Measurements from ENCODE around the gene CLN5.

The CLN5 gene

DNA sequence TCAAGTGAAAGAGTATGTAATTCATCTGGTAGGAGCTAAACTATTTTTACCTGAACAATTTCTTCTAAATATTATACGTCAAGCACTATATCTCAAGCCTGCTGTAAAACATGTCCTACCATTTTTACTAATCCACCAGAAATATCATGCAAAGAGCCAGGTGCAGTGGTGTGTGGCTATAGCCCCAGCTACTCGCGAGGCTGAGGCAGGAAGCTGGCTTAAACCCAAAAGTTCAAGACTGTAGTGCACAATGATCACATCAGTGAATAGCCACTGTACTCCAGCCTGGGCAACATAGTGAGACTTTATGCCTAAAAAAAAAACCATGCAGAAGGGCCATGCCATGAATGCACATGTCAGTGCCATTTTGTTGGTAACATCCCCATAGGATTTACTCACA, 20.7 kb upstream of the CLN5 start:
- H2AFZ ChIP-seq (ENCODE audit: low read depth, low read length) = no peak overlapping the region
- H3K9me3 ChIP-seq (ENCODE audit: insufficient read depth, low read length) = no peaks in the 10 kb centered on the region
- no peak for TF ChIP-seq EZH2phosphoT487 (IDR thresholded peaks at IDR 0.05; ENCODE audit: low read depth)
- H3K36me3 ChIP-seq (replicated peaks; ENCODE audit: low read depth, low read length) = no peaks in the 10 kb centered on the region
- H4K20me1 ChIP-seq (ENCODE audit: insufficient read depth, low read length) = no peaks in the 10 kb centered on the region
- H3K4me2 ChIP-seq (ENCODE audit: low read length) = no peak overlapping the region
- no peak overlapping the region for H3K27ac ChIP-seq (ENCODE audit: low read length)
- H3K4me1 ChIP-seq (ENCODE audit: low read length) = no peaks in the 10 kb centered on the region
- H3K4me3 ChIP-seq (ENCODE audit: low read length) = no peak overlapping the region
- no peaks in the 10 kb centered on the region for H3K79me2 ChIP-seq (ENCODE audit: low read length)
- no peak overlapping the region for H3K9ac ChIP-seq (ENCODE audit: low read length)
- 0 out of 2 replicates have a peak, but pooled peaks cover 3% of the 10 kb centered on the region for H3K27me3 ChIP-seq (ENCODE audit: low read depth, low read length)

DNA sequence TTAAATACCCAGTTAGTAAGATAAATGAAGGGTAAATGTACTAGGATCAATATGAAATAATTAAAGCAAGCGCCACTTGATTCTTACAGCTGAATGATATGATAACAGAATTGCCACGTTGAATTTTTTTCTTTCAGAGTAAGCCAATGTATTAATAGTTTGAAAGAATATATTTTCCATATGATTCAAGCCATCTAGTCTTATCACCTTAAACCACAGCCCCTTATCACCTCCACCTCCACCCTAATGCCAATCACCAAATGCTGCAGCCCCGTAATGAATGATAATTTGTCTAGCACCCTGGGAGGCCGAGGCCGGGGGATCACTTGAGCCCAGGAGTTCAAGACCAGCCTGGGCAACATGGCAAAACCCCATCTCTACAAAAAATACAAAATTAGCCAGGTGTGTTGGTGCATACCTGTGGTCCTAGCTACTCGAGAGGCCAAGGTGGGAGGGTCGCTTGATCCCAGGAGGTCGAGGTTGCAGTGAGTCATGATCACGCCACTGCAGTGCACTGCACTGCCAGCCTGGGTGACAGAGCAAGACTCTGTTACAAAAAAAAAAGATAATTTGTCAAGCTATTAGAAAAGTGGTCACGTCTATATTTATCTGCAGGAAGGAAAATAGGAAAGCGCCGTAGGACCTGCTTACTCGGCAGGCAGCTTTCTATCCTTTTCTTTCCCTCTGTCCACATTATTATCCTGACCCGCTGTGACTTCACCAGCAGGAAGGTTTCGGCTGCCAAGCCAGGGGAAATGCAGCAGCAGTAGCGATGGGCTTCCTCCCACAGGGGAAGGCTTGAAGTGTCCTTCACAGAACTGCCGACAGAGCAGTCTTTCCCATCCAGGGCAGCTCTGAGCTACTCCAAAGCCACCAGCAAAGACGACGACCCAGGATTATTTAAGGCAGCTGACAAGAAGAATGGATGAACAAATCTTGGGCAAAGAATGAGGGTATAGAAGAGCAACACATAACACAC, 19.7 kb upstream of the CLN5 start:
- Histone ChIP-seq H4K20me1 (ENCODE audit: insufficient read depth, low read length) (no peaks in the 10 kb centered on the region), H3K4me3 (ENCODE audit: low read length) (no peak overlapping the region), H3K79me2 (ENCODE audit: low read length) (no peaks in the 10 kb centered on the region), H3K9me3 (ENCODE audit: insufficient read depth, low read length) (no peaks in the 10 kb centered on the region), H3K4me1 (ENCODE audit: low read length) (no peaks in the 10 kb centered on the region), H3K4me2 (ENCODE audit: low read length) (no peak overlapping the region), H3K9ac (ENCODE audit: low read length) (no peak overlapping the region), H3K27me3 (ENCODE audit: low read depth, low read length) (0 out of 2 replicates have a peak, but pooled peaks cover 3% of the 10 kb centered on the region), H3K36me3 (replicated peaks; ENCODE audit: low read depth, low read length) (no peaks in the 10 kb centered on the region), H3K27ac (ENCODE audit: low read length) (no peak overlapping the region), H2AFZ (ENCODE audit: low read depth, low read length) (no peak overlapping the region)
- no peak for TF ChIP-seq EZH2phosphoT487 (IDR thresholded peaks at IDR 0.05; ENCODE audit: low read depth)
- TF ChIP-seq, protein P1, sequence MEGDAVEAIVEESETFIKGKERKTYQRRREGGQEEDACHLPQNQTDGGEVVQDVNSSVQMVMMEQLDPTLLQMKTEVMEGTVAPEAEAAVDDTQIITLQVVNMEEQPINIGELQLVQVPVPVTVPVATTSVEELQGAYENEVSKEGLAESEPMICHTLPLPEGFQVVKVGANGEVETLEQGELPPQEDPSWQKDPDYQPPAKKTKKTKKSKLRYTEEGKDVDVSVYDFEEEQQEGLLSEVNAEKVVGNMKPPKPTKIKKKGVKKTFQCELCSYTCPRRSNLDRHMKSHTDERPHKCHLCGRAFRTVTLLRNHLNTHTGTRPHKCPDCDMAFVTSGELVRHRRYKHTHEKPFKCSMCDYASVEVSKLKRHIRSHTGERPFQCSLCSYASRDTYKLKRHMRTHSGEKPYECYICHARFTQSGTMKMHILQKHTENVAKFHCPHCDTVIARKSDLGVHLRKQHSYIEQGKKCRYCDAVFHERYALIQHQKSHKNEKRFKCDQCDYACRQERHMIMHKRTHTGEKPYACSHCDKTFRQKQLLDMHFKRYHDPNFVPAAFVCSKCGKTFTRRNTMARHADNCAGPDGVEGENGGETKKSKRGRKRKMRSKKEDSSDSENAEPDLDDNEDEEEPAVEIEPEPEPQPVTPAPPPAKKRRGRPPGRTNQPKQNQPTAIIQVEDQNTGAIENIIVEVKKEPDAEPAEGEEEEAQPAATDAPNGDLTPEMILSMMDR (IDR thresholded peaks at IDR 0.05; ENCODE audit: low read depth, low read length) = no peak

DNA sequence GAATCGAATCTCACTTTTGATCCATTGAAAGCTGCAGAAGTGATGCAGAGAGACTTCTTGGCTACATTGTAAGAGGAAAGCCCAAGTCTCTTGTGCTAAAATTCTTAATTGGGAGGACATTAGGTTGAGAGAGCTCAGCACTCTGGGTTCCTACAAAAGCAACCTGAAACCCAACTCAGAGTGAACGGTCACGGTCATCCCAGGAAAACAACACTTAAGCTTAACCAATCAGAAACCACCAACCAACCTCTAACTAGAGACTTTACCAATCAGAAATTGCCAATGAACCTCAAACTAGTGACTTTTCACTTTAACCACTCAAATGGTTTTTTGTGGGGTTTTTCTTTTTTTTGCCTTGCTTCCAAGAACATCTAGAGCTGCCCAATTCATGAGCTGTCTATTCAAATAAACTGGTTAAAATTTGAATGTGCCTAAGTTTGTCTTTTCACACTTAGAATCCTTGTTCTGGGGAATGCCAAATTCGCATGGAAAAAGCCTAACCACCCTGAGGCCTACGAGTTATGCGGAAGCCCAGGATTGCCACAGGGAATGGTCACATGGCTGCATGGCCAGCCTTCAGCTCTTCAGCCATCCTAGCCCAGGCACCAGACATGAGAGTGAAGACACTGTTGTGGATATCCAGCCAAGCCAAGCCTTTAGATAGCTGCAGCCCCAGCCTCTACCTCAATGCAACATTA, 17.8 kb upstream of the CLN5 start:
- H3K27me3 ChIP-seq (ENCODE audit: low read depth, low read length) = peaks cover 14% of the 10 kb centered on the region; the same call in 1 of the 2 replicates
- no peaks in the 10 kb centered on the region for H3K36me3 ChIP-seq (replicated peaks; ENCODE audit: low read depth, low read length)
- H4K20me1 ChIP-seq (ENCODE audit: insufficient read depth, low read length) = no peaks in the 10 kb centered on the region
- TF ChIP-seq, protein P1 (IDR thresholded peaks at IDR 0.05; ENCODE audit: low read depth, low read length) = no peak
- no peak for TF ChIP-seq EZH2phosphoT487 (IDR thresholded peaks at IDR 0.05; ENCODE audit: low read depth)
- H3K9me3 ChIP-seq (ENCODE audit: insufficient read depth, low read length) = no peaks in the 10 kb centered on the region
- no peak overlapping the region for H2AFZ ChIP-seq (ENCODE audit: low read depth, low read length)
- no peaks in the 10 kb centered on the region for H3K4me1 ChIP-seq (ENCODE audit: low read length)
- no peaks in the 10 kb centered on the region for H3K79me2 ChIP-seq (ENCODE audit: low read length)
- H3K4me2 ChIP-seq (ENCODE audit: low read length) = no peak overlapping the region
- H3K9ac ChIP-seq (ENCODE audit: low read length) = no peak overlapping the region
- no peak overlapping the region for H3K4me3 ChIP-seq (ENCODE audit: low read length)
- H3K27ac ChIP-seq (ENCODE audit: low read length) = no peak overlapping the region

DNA sequence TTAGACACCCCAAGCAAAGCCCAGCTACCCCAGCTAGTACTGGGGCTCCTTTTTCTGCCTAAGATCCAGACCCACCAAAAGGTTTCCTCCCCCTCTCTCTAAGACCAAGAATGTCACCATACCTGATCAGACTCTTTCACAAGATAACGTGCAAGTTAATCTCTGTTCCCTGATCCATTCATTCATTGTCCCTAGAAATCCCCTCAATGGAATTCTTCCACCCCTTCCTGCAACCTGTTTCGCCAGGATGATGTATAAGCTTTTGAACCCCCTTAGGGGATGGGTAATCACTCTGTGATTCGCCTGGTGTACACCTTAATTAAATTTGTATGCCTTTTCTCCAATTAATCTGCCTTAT, 17.3 kb upstream of the CLN5 start:
- Histone ChIP-seq H3K4me3 (ENCODE audit: low read length) (no peak overlapping the region), H3K9ac (ENCODE audit: low read length) (no peak overlapping the region), H3K36me3 (replicated peaks; ENCODE audit: low read depth, low read length) (no peaks in the 10 kb centered on the region), H3K27ac (ENCODE audit: low read length) (no peak overlapping the region), H2AFZ (ENCODE audit: low read depth, low read length) (no peak overlapping the region), H3K9me3 (ENCODE audit: insufficient read depth, low read length) (no peaks in the 10 kb centered on the region), H4K20me1 (ENCODE audit: insufficient read depth, low read length) (no peaks in the 10 kb centered on the region), H3K27me3 (ENCODE audit: low read depth, low read length) (peaks cover 13% of the 10 kb centered on the region; the same call in 1 of the 2 replicates), H3K79me2 (ENCODE audit: low read length) (no peaks in the 10 kb centered on the region), H3K4me2 (ENCODE audit: low read length) (no peak overlapping the region), H3K4me1 (ENCODE audit: low read length) (no peaks in the 10 kb centered on the region)
- TF ChIP-seq, protein P1 (IDR thresholded peaks at IDR 0.05; ENCODE audit: low read depth, low read length) = no peak
- TF ChIP-seq EZH2phosphoT487 (IDR thresholded peaks at IDR 0.05; ENCODE audit: low read depth) = no peak

All from OCI-LY3 (cell line).